Measurements from ENCODE around the gene MDC1.

- no peak for TF ChIP-seq EZH2 (IDR thresholded peaks at IDR 0.05; ENCODE audit: insufficient read depth, poor library complexity, severe bottlenecking)
- TF ChIP-seq EZH2phosphoT487 (IDR thresholded peaks at IDR 0.05; ENCODE audit: insufficient read depth, low read depth), result no peak
Measured at GRCh38 chr6:30651143-30651542, 65.9 kb downstream of the MDC1 start.
